Neural progenitor cell (in vitro differentiated cells): Measurements from ENCODE around the gene SERPINB10. TPM values are rescaled to one million over a fixed set of nuclear protein-coding genes. Genes with fewer than 3 reads are reported as not detected.

Experiments
- DNase-seq: peaks from one replicate; pipeline ENCODE4 v3.0.0-alpha.2; 2016; ENCODE audit warnings: low spot score
- H2AFZ ChIP-seq: fragments of 200-600 bp; sonication (generic); replicated peaks from 2 replicates; pipeline ENCODE4 v1.6.1; 2016; ENCODE audit warnings: antibody characterized with exemption
- H3F3A ChIP-seq: fragments of 200-600 bp; sonication (generic); 2 replicates; pipeline ENCODE4 v1.6.1; 2016; ENCODE audit warnings: antibody characterized with exemption, low read depth
- H3K27ac ChIP-seq: fragments of 200-600 bp; sonication (generic); 2 replicates; pipeline ENCODE4 v1.5.1; 2016; ENCODE audit warnings: mild to moderate bottlenecking
- H3K27me3 ChIP-seq: fragments of 200-600 bp; sonication (generic); 2 replicates; pipeline ENCODE4 v1.6.1; 2016; ENCODE audit warnings: mild to moderate bottlenecking, moderate library complexity
- H3K36me3 ChIP-seq: fragments of 200-600 bp; sonication (generic); 2 replicates; pipeline ENCODE4 v1.5.1; 2016
- H3K4me1 ChIP-seq: fragments of 200-600 bp; sonication (generic); 2 replicates; pipeline ENCODE4 v1.6.1; 2016; ENCODE audit warnings: mixed run types
- H3K4me2 ChIP-seq: fragments of 200-600 bp; sonication (generic); 2 replicates; pipeline ENCODE4 v1.6.1; 2016
- H3K4me3 ChIP-seq: fragments of 200-600 bp; sonication (generic); 2 replicates; pipeline ENCODE4 v1.5.1; 2016
- H3K79me2 ChIP-seq: fragments of 200-600 bp; sonication (generic); 2 replicates; pipeline ENCODE4 v1.6.1; 2016; ENCODE audit warnings: low read depth
- H3K9ac ChIP-seq: fragments of 200-600 bp; sonication (generic); 2 replicates; pipeline ENCODE4 v1.6.1; 2016
- H3K9me3 ChIP-seq: fragments of 200-600 bp; sonication (generic); 2 replicates; pipeline ENCODE4 v1.5.1; 2016; ENCODE audit warnings: low read depth
- H4K20me1 ChIP-seq: fragments of 200-600 bp; sonication (generic); 2 replicates; pipeline ENCODE4 v1.6.1; 2016; ENCODE audit warnings: low read depth
- H3K27ac Mint-ChIP-seq: 3 replicates; pipeline ENCODE4 v1.8.0; 2021; ENCODE audit warnings: mixed read lengths
- H3K27me3 Mint-ChIP-seq: 2 replicates; pipeline ENCODE4 v1.8.0; 2022; ENCODE audit warnings: low read depth, mild to moderate bottlenecking, inconsistent platforms, moderate library complexity, mixed read lengths; ENCODE audit not compliant: insufficient read depth
- H3K36me3 Mint-ChIP-seq: 3 replicates; pipeline ENCODE4 v1.8.0; 2021; ENCODE audit warnings: mixed read lengths
- H3K4me1 Mint-ChIP-seq: 3 replicates; pipeline ENCODE4 v1.8.0; 2021; ENCODE audit warnings: mixed read lengths
- H3K4me3 Mint-ChIP-seq: 3 replicates; pipeline ENCODE4 v1.8.0; 2021; ENCODE audit warnings: mild to moderate bottlenecking, moderate library complexity, mixed read lengths
- H3K9me3 Mint-ChIP-seq: 3 replicates; pipeline ENCODE4 v1.8.0; 2020; ENCODE audit warnings: mixed read lengths
- CTCF ChIP-seq: fragments of 200-600 bp; sonication (generic); IDR thresholded peaks from 2 replicates; pipeline ENCODE4 v1.5.1; 2017; ENCODE audit warnings: antibody characterized with exemption, mild to moderate bottlenecking
- EZH2 ChIP-seq: fragments of 200-600 bp; sonication (generic); IDR thresholded peaks from 2 replicates; pipeline ENCODE4 v1.6.1; 2017; ENCODE audit warnings: antibody characterized with exemption, mild to moderate bottlenecking, moderate library complexity
- EZH2phosphoT487 ChIP-seq: fragments of 200-600 bp; sonication (generic); IDR thresholded peaks from 2 replicates; pipeline ENCODE4 v1.6.1; 2017; ENCODE audit warnings: antibody characterized with exemption
- total RNA-seq: library from RNA; depleted of rRNA; stranded (reverse); fragments of >200 nt; gene quantifications from 2 replicates; pipeline ENCODE4 v1.2.3, GENCODE V29; 2015; ENCODE audit warnings: low replicate concordance

The SERPINB10 gene
- total RNA-seq, 1 donor from 2014 or later: not detected

GRCh38 chr18:63895190-63895589 lies 12.6 kb upstream of the SERPINB10 start:
- Mint-ChIP-seq H3K9me3 (no peaks in the 10 kb centered on the region), H3K4me3 (no peak overlapping the region), H3K4me1 (no peaks in the 10 kb centered on the region), H3K36me3 (no peaks in the 10 kb centered on the region), H3K27me3 (no peaks in the 10 kb centered on the region), H3K27ac (no peak overlapping the region)
- no peaks in the 10 kb centered on the region for H3K9me3 ChIP-seq
- no peaks in the 10 kb centered on the region for H3K79me2 ChIP-seq
- H3K9ac ChIP-seq: no peak overlapping the region
- no peaks in the 10 kb centered on the region for H4K20me1 ChIP-seq
- H3K27me3 ChIP-seq: no peaks in the 10 kb centered on the region
- no peak for TF ChIP-seq EZH2phosphoT487
- TF ChIP-seq CTCF: no peak
- H3K27ac ChIP-seq: no peak overlapping the region
- no peak for DNase-seq
- no peak overlapping the region for H2AFZ ChIP-seq
- no peaks in the 10 kb centered on the region for H3F3A ChIP-seq
- H3K4me1 ChIP-seq: no peaks in the 10 kb centered on the region
- no peaks in the 10 kb centered on the region for H3K36me3 ChIP-seq
- no peak overlapping the region for H3K4me3 ChIP-seq
- no peak overlapping the region for H3K4me2 ChIP-seq

DNA sequence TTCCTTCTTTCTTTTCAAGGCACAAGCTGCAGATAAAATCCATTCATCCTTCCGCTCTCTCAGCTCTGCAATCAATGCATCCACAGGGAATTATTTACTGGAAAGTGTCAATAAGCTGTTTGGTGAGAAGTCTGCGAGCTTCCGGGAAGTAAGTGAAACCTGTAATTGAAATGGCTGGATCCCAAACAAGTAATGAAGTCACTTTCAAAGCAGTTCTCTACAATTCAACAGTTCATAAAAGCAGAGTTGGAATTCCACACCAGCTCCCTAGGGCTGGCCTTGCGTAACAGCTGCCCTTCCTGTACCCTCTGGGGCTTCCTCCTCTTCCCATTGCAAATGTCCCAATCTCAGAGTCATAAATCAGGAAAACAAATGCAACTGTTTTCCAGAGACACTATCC lies 10.7 kb upstream of the SERPINB10 start:
- no peak for DNase-seq
- Histone ChIP-seq H3K9ac (no peak overlapping the region), H3K27ac (no peak overlapping the region), H3K9me3 (no peaks in the 10 kb centered on the region), H3F3A (no peaks in the 10 kb centered on the region), H3K4me1 (no peaks in the 10 kb centered on the region), H2AFZ (no peak overlapping the region), H4K20me1 (no peaks in the 10 kb centered on the region), H3K27me3 (no peaks in the 10 kb centered on the region), H3K79me2 (no peaks in the 10 kb centered on the region), H3K36me3 (no peaks in the 10 kb centered on the region), H3K4me3 (no peak overlapping the region), H3K4me2 (no peak overlapping the region)
- no peaks in the 10 kb centered on the region for H3K36me3 Mint-ChIP-seq
- H3K27ac Mint-ChIP-seq: no peak overlapping the region
- no peak overlapping the region for H3K4me3 Mint-ChIP-seq
- no peaks in the 10 kb centered on the region for H3K4me1 Mint-ChIP-seq
- H3K27me3 Mint-ChIP-seq: no peaks in the 10 kb centered on the region
- no peak for TF ChIP-seq EZH2
- no peak for TF ChIP-seq EZH2phosphoT487
- no peak for TF ChIP-seq CTCF
- H3K9me3 Mint-ChIP-seq: no peaks in the 10 kb centered on the region

- Mint-ChIP-seq H3K4me1 (no peaks in the 10 kb centered on the region), H3K27ac (no peak overlapping the region), H3K4me3 (no peak overlapping the region), H3K36me3 (no peaks in the 10 kb centered on the region), H3K27me3 (no peaks in the 10 kb centered on the region), H3K9me3 (no peaks in the 10 kb centered on the region)
- Histone ChIP-seq H3K27me3 (no peaks in the 10 kb centered on the region), H2AFZ (no peak overlapping the region), H3K9ac (no peak overlapping the region), H3K9me3 (no peaks in the 10 kb centered on the region), H3K4me1 (no peaks in the 10 kb centered on the region), H3K27ac (no peak overlapping the region), H3K4me2 (no peak overlapping the region), H4K20me1 (no peaks in the 10 kb centered on the region), H3F3A (no peaks in the 10 kb centered on the region), H3K36me3 (no peaks in the 10 kb centered on the region), H3K79me2 (no peaks in the 10 kb centered on the region), H3K4me3 (no peak overlapping the region)
- TF ChIP-seq EZH2 (no peak), CTCF (no peak), EZH2phosphoT487 (no peak)
- no peak for DNase-seq
These were observed 8.6 kb upstream of the SERPINB10 start for GRCh38 chr18:63899206-63899605.
